Cardiac septum (tissue), 1 donor: ENCODE measurements around the gene KCNMB2. TPM values are rescaled to one million over a fixed set of nuclear protein-coding genes. Genes with fewer than 3 reads are reported as not detected.
"Not testable (repeated sequence)": the region's sequence is repeated elsewhere in the genome, so short reads cannot be mapped to it uniquely, and the experiment has no call there.

Source experiments
- DNase-seq: peaks from one replicate; pipeline ENCODE4 v3.0.0-alpha.2; 2020; ENCODE audit warnings: low spot score
- intact Hi-C: fragments of 100-400 bp; cut with DNase I; formaldehyde crosslinking; loops from one replicate; pipeline ENCODE4 v1.14.0; 2022
- long read RNA-seq: library from polyadenylated mRNA; unstranded; transcript quantifications from one replicate; pipeline ENCODE4 v2.0.0, GENCODE V29; 2021
- total RNA-seq: library from RNA; stranded (reverse); fragmentation: NEBNext Ultra II Directional; extraction: Animal tissue kit (Norgen Biotek cat#: 25700); gene quantifications from one replicate; pipeline ENCODE4 v1.2.1, GENCODE V29; 2021
- donor health status: DM: no; HTN: no; CAD: no.

KCNMB2 gene
- 3.8 TPM for total RNA-seq
- long read RNA-seq, partial matches to known transcripts, result 0 of 14 reads
- long read RNA-seq, other reads (novel, unspliced or antisense), result 14 of 14 reads

DNA sequence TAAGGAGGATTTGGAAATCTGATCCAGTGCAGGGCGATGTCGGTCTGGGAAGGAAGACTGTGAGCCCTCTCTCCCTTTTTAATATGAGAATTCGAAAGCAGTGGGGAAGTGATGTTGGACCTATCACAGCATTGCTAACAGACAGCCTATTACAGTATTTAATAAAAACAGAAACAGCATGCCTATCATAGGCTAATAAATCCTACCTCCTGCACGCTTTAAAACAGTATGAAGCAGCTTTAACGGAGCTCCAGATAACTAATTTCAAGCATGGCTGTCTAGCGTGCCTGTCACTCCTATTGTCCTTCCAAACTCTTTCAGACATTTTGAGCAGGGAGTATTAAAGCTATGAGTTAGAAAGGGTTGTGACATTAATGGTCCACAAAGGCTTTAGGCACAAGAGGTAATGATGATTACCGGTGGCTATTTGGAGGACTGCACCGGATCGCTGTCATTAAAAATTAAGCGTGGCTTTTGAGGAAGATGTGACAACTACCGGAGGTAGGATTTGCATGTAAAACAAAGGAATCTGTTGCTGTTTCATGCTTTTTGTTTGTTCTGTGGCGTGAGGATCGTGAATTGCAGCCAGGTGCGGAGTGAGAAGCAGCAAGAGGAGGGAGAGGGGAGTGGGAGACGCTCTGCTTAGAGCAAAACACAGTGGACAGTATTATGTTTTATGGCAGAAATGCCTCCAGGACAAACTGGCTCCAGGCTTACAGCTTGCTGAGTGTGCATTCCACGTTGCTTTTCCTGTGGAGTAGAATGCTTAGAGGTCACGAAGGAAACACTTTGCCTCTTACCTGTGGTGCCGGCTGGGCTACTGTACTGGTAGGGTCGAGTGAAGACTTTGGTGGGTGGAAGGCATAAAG is at the start of gene KCNMB2:
Gene KCNMB2, plus strand, starts transcription at position 226 of the 869 bp plus-strand sequence.
- intact Hi-C loops, result no loop called here
- DNase-seq, result no peak

DNA sequence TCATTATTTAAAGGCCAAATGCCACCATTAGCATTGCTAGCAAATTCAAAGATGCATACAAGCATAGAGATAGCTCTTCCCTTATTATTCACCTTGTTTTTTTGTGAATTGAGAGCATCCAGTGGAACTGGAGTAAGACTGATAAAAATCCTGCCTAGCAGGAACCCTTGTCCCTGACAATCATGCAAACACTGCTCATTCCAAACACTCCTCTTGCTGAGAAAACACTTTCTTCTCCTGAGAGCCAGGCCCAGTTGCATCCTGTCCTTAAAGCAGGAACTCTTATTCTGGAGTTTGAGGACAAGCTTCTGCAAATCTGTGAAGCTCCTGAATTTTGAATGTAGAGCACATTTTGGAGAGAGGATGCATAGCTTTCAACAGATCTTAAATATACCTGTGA is 49.3 kb upstream of the KCNMB2 start:
- no peak for DNase-seq
- intact Hi-C loops, result no loop called here

DNA sequence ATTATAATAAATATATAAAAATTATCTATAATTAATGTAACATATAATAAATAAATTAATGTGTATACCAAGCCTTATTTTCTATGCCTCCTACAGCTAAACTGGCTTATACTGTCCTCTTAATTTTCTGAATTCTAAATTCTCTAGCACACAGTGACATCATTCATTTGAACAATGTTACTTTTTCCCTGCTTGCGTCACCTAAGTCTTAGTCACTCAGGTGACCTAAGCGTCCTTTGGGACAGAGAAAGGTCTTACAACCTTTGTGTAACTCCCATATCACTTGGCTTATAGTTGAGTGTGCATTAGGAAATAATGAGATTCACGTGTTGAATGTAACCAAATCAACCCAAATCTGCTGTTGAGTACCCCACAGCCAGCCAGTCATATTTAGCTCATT is 48.5 kb upstream of the KCNMB2 start:
- no peak for DNase-seq
- intact Hi-C loops, result no loop called here

GRCh38 chr3:178491751-178492150 is 44.5 kb upstream of the KCNMB2 start:
- intact Hi-C loops, result no loop called here

DNA sequence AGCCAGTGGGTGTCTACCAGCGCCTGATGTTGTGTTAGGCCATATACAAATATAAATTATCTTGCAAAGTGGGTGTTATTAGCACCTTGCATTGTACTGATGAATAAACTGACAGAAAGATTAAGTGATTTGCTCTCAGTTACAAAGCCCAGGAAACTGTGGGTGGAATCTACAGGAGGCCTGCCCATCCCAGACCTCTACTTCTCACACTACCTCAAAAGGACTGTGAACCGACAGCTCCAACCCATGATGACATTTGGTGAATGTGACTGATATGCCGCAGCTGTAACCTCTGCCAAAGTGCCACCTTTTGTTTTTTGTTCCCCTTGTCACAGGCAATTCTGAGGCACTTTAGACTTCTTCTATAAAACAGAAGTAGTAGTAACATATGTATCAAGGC is 43.7 kb upstream of the KCNMB2 start:
- intact Hi-C loops, result no loop called here
- DNase-seq, result no peak

More at GRCh38 chr3:178491751-178492150, 44.5 kb upstream of the KCNMB2 start:
- no peak for DNase-seq

- intact Hi-C loops, result no loop called here
- no peak for DNase-seq
Observed at GRCh38 chr3:178494386-178494785, 41.9 kb upstream of the KCNMB2 start.

DNA sequence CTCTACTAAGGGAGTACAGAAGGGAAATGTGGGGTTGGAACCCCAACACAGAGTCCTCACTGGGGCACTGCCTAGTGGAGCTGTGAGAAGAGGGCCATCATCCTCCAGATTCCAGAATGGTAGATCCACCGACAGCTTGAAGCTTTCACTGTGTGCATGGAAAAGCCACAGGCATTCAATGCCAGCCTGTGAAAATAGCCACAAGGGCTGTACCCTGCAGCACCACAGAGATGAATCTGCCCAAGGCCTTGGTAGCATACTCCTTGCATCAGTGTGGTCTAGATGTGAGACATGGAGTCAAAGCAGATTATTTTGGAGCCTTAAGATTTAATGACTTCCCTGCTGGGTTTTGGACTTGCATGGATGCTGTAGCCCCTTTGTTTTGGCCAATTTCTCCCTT is 39.3 kb upstream of the KCNMB2 start:
- intact Hi-C loops, result no loop called here
- no peak for DNase-seq

DNA sequence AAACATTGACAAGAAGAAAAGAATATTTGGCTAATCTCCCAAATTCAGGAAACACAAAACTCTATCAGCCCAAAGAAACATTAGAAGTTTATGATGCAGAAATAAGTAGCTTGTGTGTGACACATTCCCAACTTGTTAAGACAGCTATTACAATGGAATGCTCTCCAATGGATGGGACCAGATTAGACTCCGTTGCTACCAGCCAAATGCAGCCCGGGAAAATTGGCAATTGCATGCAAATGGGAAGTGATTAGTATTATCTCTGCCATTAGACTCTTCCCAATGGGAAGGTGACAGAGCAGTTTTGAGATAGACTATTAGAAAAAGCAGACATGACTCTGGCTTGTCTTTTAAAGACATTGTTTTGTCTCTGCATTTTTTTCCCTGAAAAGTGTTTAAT is 37.4 kb upstream of the KCNMB2 start:
- no peak for DNase-seq
- intact Hi-C loops, result no loop called here

GRCh38 chr3:178500631-178501030 is 35.6 kb upstream of the KCNMB2 start:
- intact Hi-C loops, result no loop called here
- no peak for DNase-seq

DNA sequence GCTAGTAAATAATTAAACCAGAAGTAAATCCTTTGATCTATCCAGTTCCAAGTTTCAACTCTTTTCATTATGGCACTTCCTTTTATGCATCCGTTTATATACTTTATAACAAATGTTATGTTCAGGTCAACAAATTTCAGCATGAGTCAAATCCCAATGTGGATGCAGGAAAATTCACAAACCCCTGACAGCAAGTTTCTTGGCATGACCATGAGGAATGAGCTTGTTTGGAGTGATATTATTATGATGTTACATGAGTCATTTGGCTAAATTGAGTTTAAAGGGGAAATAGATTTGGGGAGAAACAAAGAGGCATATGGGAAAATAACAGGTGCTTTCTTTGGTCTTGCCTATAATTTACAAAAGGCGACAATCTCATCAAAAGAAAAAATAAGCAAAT is 32.1 kb upstream of the KCNMB2 start:
- intact Hi-C loops, result no loop called here
- DNase-seq, result no peak

GRCh38 chr3:178505832-178506231 is 30.4 kb upstream of the KCNMB2 start:
- intact Hi-C loops, result no loop called here
- DNase-seq, result no peak

- intact Hi-C loops, result no loop called here
- DNase-seq, result no peak
Observed at GRCh38 chr3:178507507-178508442, 28.5 kb upstream of the KCNMB2 start.

- no peak for DNase-seq
- intact Hi-C loops, result no loop called here
Observed at GRCh38 chr3:178508443-178508825, 27.8 kb upstream of the KCNMB2 start.

DNA sequence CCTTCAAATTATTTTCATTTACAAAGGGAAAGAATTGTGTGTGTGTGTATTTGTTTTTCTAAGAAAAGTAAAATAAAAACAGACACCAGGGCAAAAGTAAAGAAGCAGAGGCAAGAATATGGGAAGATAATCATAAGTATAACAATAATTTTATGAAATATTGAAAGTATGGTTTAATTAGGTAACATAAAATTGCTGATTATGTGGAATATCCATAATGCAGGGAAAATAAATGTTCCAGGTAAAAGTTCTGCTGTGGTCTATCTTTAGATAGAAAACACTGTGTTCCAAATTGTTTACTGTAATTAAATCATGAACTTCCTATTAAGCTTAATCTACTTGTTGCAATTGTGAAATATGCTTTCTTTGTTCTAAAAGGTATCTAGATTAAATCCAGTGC is 25.7 kb upstream of the KCNMB2 start:
- no peak for DNase-seq
- intact Hi-C loops, result no loop called here

DNA sequence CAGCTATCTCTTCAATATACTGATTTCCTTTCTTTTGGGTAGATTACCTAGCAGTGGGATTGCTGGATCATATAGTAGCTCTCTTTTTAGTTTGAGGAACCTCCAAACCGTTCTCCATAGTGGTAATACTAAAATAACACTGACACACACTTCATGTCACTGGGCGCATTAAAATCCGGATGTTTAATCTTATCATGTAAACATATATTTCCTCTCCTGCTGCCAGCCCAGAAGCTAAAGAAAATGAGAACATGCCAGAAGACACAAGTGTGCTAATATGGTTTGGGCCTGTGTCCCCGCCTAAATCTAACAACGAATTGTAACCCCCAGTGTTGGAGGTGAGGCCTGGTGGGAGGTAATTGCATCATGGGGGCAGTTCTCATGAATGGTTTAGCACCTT is 23.6 kb upstream of the KCNMB2 start:
- no peak for DNase-seq
- intact Hi-C loops, result no loop called here

- intact Hi-C loops, result no loop called here
- no peak for DNase-seq
Observed at GRCh38 chr3:178513546-178514380, 22.5 kb upstream of the KCNMB2 start.

DNA sequence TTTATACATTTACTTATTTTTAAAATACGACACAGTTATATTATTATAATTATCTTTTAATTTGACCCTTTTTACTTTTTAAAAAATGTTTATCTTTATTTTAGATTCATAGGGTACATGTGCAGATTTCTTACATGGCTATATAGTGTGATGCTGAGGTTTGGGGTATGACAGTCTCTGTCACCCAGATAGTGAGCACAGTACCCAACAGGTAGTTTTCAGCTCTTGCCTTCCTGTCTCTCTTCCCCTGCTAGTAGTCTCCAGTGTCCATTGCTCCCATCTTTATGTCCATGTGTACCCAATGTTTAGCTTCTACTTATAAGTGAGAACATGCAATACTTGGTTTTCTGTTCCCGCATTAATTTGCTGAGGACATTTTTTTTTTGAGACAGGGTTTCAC is 21.8 kb upstream of the KCNMB2 start:
- DNase-seq, result no peak
- intact Hi-C loops, result no loop called here

GRCh38 chr3:178515076-178515744 is 21.0 kb upstream of the KCNMB2 start:
- DNase-seq, intact Hi-C loops: not testable (repeated sequence)

DNA sequence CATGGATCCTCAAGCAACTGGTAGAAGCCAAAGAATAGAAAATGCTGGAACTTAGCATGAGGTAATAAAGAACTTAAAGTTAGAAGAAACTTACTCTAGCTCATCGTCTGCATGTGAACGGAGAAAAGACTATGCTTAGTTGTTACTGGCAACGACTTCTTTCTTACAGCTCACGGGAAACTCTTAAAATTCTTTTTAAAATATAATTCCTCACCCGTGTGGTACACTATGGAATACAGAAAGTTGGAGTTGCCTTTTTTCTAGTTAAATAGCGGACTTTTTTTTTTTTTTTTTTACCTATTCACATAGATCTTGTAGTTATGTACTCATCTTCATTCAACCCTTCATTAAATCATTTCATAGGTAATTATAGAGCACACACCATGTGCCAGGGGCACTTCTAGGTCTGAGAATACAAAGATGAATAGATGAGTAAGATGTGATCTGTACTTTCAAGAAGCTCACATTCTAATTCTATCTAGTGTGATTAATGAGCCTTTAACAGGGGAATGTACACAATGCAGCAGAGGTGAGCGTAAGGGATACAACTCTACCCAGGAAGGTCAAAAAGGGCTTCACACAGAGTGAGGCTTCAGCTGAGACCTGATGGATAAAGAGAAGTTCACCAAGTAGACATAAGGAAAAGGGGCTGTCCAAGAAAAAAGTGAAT is 18.4 kb upstream of the KCNMB2 start:
- DNase-seq, result no peak
- intact Hi-C loops, result no loop called here
